HG03103 (cell line): ENCODE data around the gene C9.
A peak's percentile ranks its signal among the peaks of the same experiment; 100 is the strongest.

Source experiments
- ATAC-seq: cut with Tn5 transposase; IDR thresholded peaks from one replicate; pipeline ENCODE4 v1.9.1; 2021; ENCODE audit warnings: low read depth; ENCODE audit not compliant: unreplicated experiment

Gene C9

DNA sequence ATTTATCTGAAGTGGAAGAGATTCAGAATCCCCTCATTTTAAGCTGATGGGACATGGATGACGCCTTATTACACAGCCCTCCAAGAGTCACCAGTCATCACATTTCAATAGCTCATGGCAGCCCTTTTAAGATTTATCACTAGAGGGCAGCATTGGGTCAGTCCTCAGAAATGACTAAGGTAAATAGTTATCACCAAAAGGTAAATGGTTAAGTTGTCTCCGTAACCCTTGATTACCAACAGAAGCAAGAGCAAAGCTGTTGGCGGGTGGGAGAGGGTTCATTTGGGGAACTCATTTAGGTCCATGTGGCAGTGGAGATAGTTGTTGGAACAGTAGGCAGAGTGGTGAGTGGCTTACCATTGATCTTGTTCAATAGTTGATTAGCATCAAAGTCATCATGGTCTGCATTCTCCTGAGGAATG is 12.0 kb upstream of the C9 start:
- ATAC-seq: peak; percentile 71

DNA sequence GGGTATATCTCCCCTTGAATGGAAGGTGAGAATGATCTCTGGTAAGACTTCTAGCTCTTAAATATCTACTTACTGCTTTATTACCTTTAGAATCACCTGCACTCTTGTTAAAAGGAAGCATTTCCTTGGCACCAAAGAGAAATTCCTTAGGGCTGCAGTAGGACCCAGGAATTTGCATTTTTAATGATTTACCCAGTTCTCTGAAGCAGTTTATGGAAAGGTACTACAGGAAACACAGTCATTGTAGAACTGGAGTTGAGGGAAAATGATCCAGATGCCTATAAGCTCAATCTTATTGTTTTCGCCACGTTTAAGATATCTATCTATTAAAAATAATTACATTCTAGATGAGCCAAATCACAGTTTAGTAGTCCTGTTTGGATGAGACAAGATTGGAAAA is 9.5 kb upstream of the C9 start:
- ATAC-seq: no peak

DNA sequence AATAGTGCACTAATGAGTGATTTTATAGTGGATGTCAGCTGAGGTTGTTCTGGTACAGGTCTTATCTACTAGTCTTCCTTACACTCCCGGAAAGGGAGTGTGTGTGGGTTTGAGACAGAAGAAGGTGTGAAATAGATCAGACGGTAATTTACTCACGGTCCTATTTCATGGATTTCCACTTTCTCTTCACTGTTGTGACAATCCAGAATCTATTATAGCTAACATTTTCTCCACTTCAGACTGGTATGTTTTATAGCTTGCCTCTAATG is 7.0 kb upstream of the C9 start:
- ATAC-seq: no peak

DNA sequence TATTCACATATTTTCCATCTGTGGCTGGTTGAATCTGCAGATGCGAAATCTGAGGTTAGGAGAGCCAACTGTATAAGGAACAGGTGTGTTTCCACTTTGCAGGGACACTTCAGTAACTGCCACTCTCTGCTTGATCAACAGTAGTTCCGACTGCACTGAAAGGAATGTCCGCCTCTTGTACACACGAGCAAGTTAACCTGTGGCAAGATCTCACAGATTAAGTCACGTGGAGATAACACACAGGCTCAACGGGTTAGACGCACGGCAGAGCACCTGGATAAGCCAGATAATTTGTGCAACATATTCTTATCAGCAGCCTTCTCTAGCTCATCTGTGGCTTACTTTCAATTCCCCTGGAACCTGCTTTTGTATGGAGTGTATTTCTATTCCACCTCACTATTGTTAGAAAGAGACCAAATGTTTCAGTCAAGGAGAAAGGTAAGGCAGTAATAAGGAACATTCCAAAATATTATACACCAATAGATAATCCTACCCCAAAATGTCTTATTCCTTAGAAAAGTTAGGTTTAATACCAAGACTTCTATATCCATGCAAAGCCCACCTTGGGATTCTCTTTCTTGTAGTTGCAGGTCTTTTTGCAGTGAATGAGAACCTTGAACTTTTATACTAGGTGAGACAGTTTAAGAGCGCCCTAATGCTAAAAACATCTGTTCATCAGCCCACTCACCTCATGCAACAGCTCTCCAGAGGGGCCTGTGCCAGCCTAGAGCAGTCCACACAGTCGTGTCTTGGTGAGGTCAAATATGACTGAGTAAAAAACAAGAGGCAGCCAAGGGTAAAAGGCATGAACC is 6.5 kb upstream of the C9 start:
- ATAC-seq: no peak

DNA sequence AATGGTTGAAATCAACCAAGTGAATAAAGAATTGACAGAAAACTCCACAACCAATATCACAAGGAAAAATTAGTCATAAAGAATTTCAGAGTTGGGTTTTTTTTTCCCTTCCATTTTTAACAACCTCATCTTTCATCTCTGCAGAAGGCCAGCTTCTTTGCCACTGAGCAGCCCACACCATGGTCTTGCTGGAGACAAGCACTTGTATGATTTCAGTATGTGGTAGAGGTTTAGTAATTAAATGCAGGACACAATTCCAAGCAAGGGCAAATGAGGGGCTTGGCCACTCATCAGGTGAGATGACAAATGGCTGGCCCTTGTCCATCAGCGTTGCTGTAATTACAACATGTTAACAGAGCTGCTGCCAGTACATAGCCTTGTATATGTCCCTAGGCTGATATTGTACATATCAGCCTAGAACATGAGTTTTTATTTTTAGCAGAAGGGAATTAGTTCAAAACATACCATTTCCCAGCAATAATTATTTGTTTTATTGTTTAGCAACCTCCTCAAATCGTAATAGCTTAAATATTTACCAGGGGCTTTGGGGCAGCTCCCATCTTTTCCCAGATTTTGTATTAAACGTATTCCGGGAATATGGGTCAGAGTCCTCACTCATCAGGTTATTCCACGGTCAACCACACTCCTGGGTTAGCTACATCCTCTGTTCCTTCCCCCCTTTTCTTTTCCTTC is 5.0 kb upstream of the C9 start:
- no peak for ATAC-seq

DNA sequence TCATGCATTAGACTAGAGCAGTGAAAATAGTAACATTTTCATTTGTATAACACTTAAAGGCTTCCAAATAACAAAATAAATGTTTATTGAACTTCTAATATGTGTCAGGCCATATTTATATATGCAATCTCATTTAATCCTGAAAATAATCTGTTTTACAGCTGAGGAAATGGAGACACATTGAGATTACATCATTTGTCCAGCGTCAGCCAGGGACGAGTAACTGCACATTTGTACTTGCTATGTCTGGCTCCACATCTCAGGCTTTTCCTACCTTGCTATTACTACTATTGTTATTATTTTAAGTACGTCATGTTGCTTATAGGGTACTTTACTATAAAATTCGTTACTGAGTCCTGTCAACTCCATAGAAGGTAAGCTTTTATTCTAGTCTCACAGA is 3.8 kb upstream of the C9 start:
- no peak for ATAC-seq

DNA sequence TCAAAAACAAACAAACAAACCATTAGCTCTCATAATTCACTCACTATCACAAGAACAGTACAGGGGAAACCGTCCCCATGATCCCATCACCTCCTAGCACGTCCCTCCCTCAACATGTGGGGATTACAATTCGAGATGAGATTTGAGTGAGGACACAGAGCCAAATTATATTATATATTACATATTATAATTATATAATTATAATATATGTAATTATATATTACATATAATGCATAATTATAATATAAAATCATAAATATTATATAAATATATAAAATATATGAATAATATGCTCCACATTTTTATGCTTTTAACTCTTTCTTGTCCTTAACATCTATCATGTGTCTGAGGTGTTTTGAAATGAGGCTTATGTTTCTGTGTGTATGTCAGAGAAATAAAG is 3.4 kb upstream of the C9 start:
- ATAC-seq: no peak

DNA sequence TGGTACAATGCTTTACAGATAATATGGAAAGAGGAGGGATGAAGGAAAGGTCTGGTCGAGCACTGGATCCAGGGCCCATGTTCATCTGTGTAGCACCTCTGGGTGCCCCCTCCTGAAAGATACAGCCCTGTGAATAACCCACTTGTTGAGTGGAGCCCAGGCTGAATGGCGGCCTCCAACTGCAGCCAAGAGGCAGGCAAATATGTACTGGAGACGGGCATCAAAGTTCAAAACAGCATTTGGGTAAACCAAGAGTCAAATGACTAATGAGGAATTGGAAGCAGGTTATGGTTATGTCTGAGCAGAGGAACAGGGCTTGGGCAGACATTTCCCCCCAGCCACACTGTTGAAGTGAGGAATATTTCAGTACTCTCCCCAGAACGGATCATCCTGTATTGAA is 1.1 kb downstream of the C9 start:
- no peak for ATAC-seq

DNA sequence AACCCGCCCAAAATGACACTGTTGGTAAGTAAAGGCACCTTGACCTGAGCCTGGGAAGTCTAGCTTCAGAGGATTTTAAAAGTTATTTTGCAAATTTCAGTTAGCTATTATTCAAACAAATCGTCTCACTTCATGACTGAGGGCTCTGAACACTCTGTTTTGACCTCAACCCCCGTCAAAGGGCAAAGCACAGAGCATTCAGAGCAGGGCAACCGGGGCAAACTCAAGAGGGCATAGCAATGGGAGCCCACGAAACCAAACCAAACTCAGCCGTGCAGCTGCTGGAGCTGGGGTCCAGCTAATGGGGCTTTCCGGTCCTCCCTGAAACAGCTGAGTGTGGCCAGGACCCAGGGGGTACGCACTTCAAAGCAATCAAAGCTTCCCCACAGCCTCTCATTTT is 1.6 kb downstream of the C9 start:
- ATAC-seq: no peak

DNA sequence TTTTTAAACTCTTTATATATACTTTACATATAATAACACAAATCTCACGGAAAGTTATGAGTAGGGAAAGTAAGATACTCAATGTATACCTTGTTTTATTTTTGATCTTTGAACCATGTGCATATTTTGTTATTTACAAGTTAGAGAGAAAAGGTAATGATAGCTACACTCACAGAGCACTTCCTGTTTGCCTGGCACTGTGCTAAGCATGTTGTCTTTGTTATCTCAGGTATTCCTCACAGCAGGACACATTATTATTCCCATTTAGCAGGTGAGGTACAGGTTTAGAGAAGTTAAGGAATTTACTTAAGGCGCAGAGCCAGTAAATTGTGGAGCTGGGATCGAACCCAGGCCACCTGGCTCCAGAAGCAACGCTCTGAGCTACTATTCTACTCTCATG is 3.0 kb downstream of the C9 start:
- no peak for ATAC-seq

DNA sequence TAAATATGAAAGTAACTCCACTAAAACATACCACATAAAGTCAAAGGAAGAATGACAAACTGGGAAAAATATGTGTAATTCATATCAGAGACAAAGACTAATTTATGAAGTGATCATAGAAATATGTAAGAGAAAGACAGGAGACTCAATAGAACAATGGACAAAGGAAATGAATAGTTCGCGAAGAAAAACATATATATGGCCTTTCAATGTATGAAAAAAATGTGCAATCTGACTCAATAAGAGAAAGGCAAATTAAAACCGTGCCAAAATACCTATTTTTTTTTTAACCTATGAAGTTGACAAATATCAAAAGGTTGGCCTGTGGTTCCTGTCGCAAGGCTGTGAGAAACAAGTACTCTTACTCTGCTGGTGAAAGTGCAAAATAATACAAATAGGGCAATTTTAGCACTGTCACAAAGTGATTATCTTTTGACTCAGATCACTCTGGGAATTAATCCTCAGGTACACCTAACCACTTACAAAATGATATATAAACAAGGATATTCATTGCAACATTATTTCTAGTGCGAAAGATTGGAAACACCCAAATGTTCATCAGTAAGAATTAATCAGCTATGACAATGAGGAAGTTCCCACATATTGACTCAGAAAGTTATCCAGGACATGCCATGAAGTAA is 3.7 kb downstream of the C9 start:
- ATAC-seq: no peak

DNA sequence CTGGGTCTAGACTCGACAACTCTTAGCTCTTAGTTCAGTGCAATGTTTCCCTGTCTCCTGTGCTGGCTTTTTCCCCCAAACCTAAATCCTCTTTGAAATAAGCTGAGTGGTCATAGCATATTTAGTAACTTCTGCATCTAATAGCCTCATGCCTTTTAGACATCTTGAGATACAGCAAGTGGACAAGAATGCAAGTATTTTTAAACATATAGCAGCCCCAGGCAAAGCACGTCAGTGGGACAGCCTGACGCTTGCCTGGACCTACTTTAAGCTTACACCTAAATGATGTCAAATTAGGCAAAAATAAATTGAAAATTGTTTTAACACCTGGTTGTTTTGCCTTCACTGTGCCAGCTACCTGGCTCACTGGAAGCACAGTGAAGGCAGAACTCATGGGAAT is 8.0 kb downstream of the C9 start:
- no peak for ATAC-seq

DNA sequence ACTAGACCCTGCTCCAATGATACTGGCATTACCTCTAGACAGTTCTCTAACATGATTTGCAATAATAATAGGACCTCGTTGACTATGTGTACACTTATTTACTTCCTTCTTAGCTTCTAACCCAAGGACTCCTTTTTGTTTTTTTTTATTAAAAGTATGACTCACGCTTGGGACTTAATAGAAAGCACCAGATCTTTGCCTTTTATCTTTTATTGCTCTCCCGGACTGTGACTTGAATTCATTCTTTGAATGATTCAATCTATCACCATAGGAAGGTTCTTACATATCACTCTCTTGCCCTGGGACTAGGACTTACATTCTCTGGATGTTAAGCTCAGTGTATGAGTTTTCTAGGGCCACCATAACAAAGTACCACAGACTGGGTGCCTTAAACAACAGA is 9.0 kb downstream of the C9 start:
- ATAC-seq: no peak

DNA sequence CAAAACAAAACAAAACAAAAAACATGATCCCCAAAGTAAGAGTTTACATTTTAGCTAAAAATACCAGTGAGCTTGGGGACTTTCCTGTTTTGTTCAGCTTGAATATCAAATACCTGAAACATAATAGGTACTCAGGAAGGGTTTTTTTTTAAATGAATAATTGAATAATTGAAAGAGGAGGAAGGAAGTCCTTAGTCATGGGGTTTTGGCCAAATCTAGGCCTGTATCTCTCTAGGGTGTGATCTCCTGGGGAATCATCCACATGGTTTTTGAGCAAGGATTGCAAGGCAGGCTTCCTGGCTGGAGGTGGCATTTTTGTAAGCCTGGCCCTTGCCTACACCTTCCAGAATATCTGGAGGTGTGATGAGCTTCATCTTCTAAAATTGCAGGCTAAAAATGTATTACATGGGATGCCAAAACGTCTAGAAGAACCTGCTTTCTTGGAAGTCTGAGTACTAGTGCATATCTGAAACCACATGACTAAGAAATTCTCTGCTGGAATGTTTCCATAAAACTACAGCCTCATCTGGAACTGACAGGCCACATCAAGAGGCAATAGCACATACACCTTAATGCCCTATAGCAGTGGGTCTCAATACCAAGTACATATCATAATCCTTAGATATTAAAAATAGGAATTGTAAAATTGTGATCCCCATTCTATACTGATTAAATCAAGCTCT is 10.4 kb downstream of the C9 start:
- no peak for ATAC-seq

DNA sequence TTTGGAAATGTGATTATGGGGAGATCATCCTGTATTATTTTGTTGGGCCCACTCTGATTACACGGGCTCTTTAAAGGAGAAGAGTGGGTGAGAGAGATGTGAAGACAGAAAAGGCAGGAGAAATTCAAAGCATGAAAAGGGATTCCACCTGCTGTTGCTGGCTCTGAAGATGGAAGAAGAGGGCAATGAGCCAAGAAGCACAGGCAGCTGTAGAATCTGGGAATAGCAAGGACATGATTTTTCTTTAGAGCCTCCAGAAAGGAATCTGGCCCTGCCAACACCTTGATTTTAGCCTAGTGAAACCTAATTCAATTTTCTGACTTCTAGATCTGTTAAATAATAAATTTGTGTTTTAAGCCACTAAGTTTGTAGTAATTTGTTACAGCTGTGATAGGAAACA is 11.3 kb downstream of the C9 start:
- ATAC-seq: no peak

DNA sequence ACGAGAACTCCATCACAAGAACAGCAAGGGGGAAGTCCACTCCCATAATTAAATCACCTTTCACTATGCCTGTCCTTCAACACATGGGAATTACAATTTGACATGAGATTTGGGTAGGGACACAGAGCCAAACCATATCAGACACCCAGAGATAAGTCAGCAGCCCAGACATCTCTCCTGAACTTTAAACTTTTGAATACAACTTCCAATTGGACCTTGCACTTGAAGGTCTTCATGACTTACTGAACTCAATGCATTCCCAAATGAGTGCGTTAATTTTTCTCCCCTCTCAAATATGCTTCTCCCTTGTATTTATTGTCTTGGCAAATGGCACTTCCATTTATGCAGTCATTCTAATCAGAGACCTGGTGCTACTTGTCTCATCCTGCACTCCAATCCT is 12.1 kb downstream of the C9 start:
- no peak for ATAC-seq

DNA sequence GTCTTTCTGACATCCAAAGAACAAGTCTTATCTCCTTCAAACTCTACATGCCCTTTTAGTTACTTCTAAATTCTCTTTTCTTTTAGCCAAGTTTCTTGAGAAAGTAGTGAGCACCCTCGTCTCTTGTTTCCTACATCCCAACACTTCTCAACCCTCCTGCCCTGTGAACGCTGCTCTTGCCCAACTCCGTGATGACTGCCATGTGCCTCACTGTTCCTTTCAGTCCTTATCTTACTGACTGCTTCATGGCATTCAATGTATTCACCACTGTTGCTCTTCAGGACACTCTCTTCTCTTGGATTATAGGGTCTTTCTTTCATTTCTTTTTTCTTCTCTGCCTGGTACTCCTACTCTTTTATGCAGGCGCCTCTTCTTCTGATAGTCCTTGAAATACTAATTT is 14.8 kb downstream of the C9 start:
- ATAC-seq: no peak

DNA sequence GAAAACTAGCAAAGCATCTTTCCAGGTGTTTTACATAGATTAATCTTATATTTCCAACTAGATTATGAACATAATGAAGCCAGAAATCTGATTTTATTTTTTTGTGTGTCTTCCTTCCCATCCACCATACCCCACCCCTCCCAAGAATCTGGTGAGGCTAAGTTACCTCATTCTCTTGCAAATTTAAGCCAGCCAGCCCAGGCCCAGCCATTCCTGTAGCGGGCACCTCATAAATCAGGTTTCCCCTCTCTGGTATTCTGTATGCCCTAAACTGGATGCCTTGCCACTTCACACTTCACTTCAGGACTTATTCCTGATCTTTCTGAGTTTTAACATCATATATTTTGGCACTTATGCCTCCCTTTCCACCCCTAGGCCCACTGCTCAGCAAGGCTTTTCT is 21.8 kb downstream of the C9 start:
- no peak for ATAC-seq

DNA sequence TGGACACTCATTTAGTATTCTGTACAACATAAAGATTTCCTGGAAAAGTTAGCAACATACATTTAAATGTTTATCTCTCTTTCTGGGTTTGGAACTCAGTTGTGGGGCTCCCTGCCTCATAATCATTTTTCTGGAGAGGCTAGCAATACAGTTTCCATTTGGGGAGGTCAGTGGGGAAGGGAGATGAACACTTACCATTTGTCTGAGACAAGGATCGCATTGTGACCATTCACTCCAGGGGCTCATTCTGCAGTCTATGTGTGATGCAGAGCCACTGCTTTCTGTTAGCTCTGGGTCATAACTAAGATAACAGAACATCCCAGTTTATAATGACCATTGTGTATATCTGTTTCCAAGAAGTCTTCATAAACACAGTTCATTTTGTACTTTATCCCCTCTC is 22.4 kb downstream of the C9 start:
- ATAC-seq: no peak

DNA sequence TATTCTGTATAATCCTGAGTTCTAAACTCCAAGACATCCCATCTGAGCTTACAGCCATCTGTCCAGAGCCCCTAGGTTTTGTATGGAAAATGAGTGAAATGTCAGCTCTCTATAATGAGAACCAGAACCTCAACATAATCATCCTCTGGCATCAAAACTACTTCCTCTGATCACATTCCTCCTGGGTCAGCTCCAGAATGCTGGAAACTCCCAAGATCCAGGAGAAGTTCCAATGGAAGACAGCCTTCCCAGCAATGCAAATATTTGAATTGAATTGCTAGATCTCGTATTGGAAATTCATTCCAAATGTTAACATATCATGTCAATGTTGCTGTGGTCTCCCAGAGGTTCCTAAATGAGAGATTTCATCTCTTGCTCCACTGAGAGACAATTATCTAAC is 23.8 kb downstream of the C9 start:
- ATAC-seq: no peak

DNA sequence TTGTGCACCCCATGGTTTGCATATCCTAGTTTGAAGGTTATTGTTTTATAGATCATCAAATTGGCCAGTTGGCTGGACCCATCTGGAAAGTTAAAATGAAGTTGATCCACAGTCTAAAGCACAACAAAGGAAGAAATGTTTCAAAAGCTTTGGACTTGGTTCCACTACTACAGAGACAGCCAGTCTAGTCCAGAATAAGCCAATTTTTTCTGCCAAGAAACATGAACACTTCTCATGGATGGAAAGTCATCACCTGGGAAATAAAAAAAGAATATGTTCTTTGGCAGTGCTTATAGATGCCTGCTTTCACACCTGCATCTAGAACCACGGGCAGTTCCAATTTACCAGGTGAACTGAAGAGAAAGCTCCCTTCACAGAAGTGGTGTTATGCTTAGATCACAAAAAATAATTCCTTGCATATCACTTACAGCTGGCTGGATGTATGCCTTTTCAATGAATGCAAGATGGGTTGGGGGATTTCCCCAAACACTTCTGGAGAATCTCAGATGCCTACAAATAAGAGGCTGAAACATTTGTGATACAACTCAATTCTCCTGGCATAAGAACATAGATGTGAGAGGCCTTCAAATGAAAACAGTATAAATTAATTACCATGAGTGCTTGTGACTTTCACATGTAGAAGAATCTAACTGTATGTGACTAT is 26.9 kb downstream of the C9 start:
- ATAC-seq: no peak
